HEK293T (cell line): Measurements from ENCODE around the gene TOM1L1.

Experiments used
- CTCF ChIA-PET: fragments of 350-600 bp; formaldehyde crosslinking; extraction: SDS; loops from one replicate; lab custom pipeline; 2021; ENCODE audit warnings: antibody characterized with exemption, inconsistent platforms; lab: Yijun Ruan, JAX
- POLR2A ChIA-PET: fragments of 350-600 bp; formaldehyde crosslinking; extraction: SDS; loops from one replicate; lab custom pipeline; 2020; ENCODE audit warnings: antibody characterized with exemption, inconsistent platforms; lab: Yijun Ruan, JAX
- DNase-seq: peaks from one replicate; pipeline ENCODE4 v3.0.0; 2012; ENCODE audit warnings: mixed read lengths; ENCODE audit errors: extremely low spot score
- ARNT ChIP-seq: fragments of 450-650 bp; IDR thresholded peaks from 2 replicates; pipeline ENCODE4 v1.6.1; 2017; ENCODE audit warnings: mild to moderate bottlenecking
- BHLHE40 ChIP-seq: fragments of 450-650 bp; IDR thresholded peaks from 2 replicates; pipeline ENCODE4 v1.6.1; 2016; ENCODE audit warnings: mild to moderate bottlenecking, moderate library complexity, borderline replicate concordance
- CTBP1 ChIP-seq: fragments of 450-650 bp; IDR thresholded peaks from 2 replicates; pipeline ENCODE4 v1.6.1; 2016; ENCODE audit warnings: borderline replicate concordance
- ELF4 ChIP-seq: fragments of 450-650 bp; IDR thresholded peaks from 2 replicates; pipeline ENCODE4 v1.6.1; 2017; ENCODE audit warnings: antibody characterized with exemption
- FOXA1 ChIP-seq: fragments of 450-650 bp; IDR thresholded peaks from 2 replicates; pipeline ENCODE4 v1.6.1; 2016; ENCODE audit warnings: mild to moderate bottlenecking
- FOXK2 ChIP-seq: fragments of 450-650 bp; IDR thresholded peaks from 2 replicates; pipeline ENCODE4 v1.6.1; 2016; ENCODE audit warnings: mild to moderate bottlenecking
- FOXM1 ChIP-seq: fragments of 450-650 bp; IDR thresholded peaks from 2 replicates; pipeline ENCODE4 v1.6.1; 2017; ENCODE audit warnings: mild to moderate bottlenecking, borderline replicate concordance
- HDGF ChIP-seq: fragments of 450-650 bp; IDR thresholded peaks from 2 replicates; pipeline ENCODE4 v1.6.1; 2017; ENCODE audit warnings: antibody characterized with exemption, borderline replicate concordance
- L3MBTL2 ChIP-seq: fragments of 450-650 bp; conservative IDR thresholded peaks from 2 replicates; pipeline ENCODE4 v1.6.1; 2016; ENCODE audit warnings: mild to moderate bottlenecking
- LEF1 ChIP-seq: fragments of 450-650 bp; IDR thresholded peaks from 2 replicates; pipeline ENCODE4 v1.6.1; 2017; ENCODE audit warnings: mild to moderate bottlenecking, borderline replicate concordance
- NFRKB ChIP-seq: fragments of 450-650 bp; IDR thresholded peaks from 2 replicates; pipeline ENCODE4 v1.6.1; 2016; ENCODE audit warnings: mild to moderate bottlenecking, moderate library complexity
- PKNOX1 ChIP-seq: fragments of 450-650 bp; IDR thresholded peaks from 2 replicates; pipeline ENCODE4 v1.6.1; 2016
- SP1 ChIP-seq: fragments of 450-650 bp; IDR thresholded peaks from 2 replicates; pipeline ENCODE4 v1.6.1; 2017
- SUZ12 ChIP-seq: fragments of 450-650 bp; IDR thresholded peaks from 2 replicates; pipeline ENCODE4 v1.6.1; 2016; ENCODE audit warnings: mild to moderate bottlenecking
- TARDBP ChIP-seq: fragments of 450-650 bp; IDR thresholded peaks from 2 replicates; pipeline ENCODE4 v1.6.1; 2016
- ZNF384 ChIP-seq: fragments of 450-650 bp; IDR thresholded peaks from 2 replicates; pipeline ENCODE4 v1.6.1; 2016

Gene TOM1L1

DNA sequence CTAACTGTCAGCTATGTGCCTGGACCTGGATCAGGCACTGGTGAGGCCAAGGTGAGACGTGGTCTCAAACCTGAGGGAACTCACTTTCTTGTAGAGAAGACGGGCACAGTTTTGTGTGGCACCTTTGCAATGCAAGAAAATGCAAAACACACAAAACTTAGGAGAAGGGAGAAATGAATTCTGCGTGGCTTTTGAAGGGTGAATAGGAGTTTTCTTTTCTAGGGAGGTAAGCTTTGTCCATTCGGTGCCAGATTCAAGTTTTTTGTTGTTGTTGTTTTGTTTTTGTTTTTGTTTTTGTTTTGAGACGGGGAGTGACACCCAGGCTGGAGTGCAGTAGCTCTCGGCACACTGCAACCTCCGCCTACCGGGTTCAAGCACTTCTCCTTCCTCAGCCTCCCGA, 1.4 kb downstream of the TOM1L1 start:
- TF ChIP-seq FOXA1 (no peak), ARNT (no peak), BHLHE40 (no peak), NFRKB (no peak), SP1 (no peak), HDGF (no peak), FOXM1 (no peak), LEF1 (no peak), TARDBP (no peak), ELF4 (no peak), CTBP1 (no peak), ZNF384 (no peak), SUZ12 (no peak), L3MBTL2 (no peak), PKNOX1 (no peak), FOXK2 (no peak)
- DNase-seq = no peak
- CTCF ChIA-PET = no interaction called here
- POLR2A ChIA-PET = no interaction called here

DNA sequence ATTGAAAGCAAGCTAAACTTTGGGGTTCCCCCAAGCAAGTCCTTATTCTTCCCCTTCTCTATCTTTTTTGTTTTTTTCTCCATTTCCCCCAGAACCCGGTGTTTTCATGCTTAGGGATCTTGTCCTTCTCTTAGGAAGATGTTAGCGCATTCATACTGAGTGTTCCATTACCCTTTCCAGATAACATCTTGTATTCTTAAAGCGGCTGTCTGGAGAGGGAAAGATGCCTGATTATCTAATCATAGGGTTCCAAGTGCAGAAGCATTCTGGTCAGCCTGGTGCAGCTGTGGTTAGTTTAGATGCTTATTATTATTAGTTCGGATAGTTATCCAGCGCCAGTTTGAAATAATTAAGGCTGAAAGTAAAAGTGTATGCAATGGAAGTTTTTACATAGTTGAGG, 2.0 kb downstream of the TOM1L1 start:
- CTCF ChIA-PET = no interaction called here
- DNase-seq = no peak
- POLR2A ChIA-PET = no interaction called here
- TF ChIP-seq NFRKB (no peak), ELF4 (no peak), SUZ12 (no peak), ZNF384 (no peak), L3MBTL2 (no peak), BHLHE40 (no peak), LEF1 (no peak), TARDBP (no peak)

DNA sequence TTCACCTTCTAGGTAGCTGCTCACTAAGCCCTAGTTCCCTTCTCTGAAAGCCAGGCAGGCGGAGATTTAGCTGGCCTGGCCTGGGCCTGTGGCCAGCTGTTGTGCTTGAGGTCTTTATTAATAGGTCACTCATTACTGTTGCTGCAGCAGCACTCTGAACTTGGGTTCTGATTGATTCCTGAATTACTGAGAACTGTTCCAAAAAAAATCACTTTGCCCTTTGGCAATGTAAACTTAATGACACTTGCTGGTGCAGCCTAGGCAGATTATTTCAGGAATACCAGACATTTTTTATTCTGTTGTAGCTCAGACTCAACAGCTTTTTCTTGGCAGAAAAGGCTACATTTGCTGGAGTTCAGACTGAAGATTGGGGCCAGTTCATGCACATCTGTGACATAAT, 2.7 kb downstream of the TOM1L1 start:
- DNase-seq = no peak
- CTCF ChIA-PET = no interaction called here
- TF ChIP-seq NFRKB (no peak), ELF4 (no peak), L3MBTL2 (no peak), BHLHE40 (no peak), PKNOX1 (no peak), FOXM1 (no peak), HDGF (no peak), ZNF384 (no peak)
- POLR2A ChIA-PET = no interaction called here

DNA sequence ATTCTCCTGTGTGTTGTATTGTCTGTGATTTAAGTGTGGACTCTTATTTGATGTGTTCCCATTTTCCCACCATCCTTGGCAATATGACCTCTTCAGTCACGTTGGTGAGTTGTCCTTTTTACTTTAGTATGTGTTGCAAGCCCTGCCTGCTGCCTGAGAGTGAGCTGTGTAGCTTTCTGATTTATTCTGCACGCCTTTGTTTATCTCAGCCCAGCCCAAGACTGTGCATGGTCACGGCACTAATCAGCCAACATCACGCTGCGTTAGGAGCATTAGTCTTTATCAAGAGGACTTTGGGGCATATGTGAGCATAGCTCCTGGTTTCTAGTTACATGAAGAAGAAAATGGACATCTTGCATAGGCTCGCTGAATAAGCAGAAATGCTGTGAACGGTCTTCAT, 6.0 kb downstream of the TOM1L1 start:
- POLR2A ChIA-PET = no interaction called here
- CTCF ChIA-PET = no interaction called here
- DNase-seq = no peak
- TF ChIP-seq NFRKB (no peak), SUZ12 (no peak), CTBP1 (no peak), HDGF (no peak), LEF1 (no peak), ZNF384 (no peak), ARNT (no peak), PKNOX1 (no peak), BHLHE40 (no peak), FOXK2 (no peak), ELF4 (no peak), L3MBTL2 (no peak), FOXA1 (no peak), FOXM1 (no peak), SP1 (no peak), TARDBP (no peak)

DNA sequence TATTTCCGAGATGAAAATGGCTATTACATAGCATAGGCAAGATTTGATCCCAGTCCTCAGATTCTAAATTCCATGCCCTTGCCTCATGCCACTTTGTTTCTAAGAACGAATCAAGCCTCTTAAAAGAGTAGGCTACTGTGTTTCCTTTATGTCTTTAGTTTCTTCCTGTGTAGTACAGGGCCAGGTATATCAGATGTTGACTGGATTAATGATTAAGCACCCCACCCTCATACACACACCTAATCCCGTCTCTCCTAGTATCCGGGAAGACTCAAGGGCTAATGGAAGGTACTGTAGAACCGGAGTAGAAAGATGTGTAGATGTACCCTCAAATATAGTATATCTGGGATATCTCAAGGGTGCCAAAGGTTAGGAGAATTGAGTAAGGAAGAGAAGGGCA, 6.7 kb downstream of the TOM1L1 start:
- ChIA-PET CTCF (no interaction called here), POLR2A (no interaction called here)
- TF ChIP-seq SP1 (no peak), CTBP1 (no peak), HDGF (no peak), FOXA1 (no peak), ZNF384 (no peak), FOXM1 (no peak), FOXK2 (no peak), PKNOX1 (no peak), ELF4 (no peak), SUZ12 (no peak), ARNT (no peak), L3MBTL2 (no peak), BHLHE40 (no peak), LEF1 (no peak), NFRKB (no peak), TARDBP (no peak)
- DNase-seq = no peak

- POLR2A ChIA-PET = no interaction called here
- TF ChIP-seq ARNT = no peak
- no peak for TF ChIP-seq SP1
- no peak for TF ChIP-seq SUZ12
- TF ChIP-seq HDGF = no peak
- TF ChIP-seq PKNOX1 = no peak
- no peak for TF ChIP-seq TARDBP
- TF ChIP-seq ZNF384 = no peak
- TF ChIP-seq FOXA1 = no peak
- no peak for TF ChIP-seq NFRKB
- no peak for TF ChIP-seq FOXM1
- TF ChIP-seq ELF4 = no peak
- TF ChIP-seq FOXK2 = no peak
- no peak for TF ChIP-seq L3MBTL2
- TF ChIP-seq LEF1 = no peak
- TF ChIP-seq CTBP1 = no peak
- no peak for TF ChIP-seq BHLHE40
- CTCF ChIA-PET = no interaction called here
- no peak for DNase-seq
These were observed 9.1 kb downstream of the TOM1L1 start for GRCh38 chr17:54909766-54910165.
